Fibroblast of mammary gland (primary cell): ENCODE measurements around the gene TMEM9.

Source experiments
- DNase-seq: peaks from one replicate; pipeline ENCODE4 v3.0.0-alpha.2; 2010; ENCODE audit warnings: low read depth
- H3K4me3 ChIP-seq: 2 replicates; pipeline ENCODE4 v1.5.1; 2011; ENCODE audit warnings: low read depth, mild to moderate bottlenecking, low read length, moderate library complexity; ENCODE audit not compliant: control insufficient read depth
- CTCF ChIP-seq: conservative IDR thresholded peaks from 2 replicates; pipeline ENCODE4 v1.5.1; 2011; ENCODE audit warnings: low read depth, low read length, inconsistent platforms; ENCODE audit not compliant: control insufficient read depth, insufficient read depth

Gene TMEM9

GRCh38 chr1:201103666-201104065, 50.6 kb downstream of the TMEM9 start:
- no peak for DNase-seq
- H3K4me3 ChIP-seq = no peak overlapping the region
- no peak for TF ChIP-seq CTCF

GRCh38 chr1:201100169-201100930, 53.9 kb downstream of the TMEM9 start:
- TF ChIP-seq CTCF = no peak
- DNase-seq = no peak
- no peak overlapping the region for H3K4me3 ChIP-seq

GRCh38 chr1:201098992-201099677, 55.1 kb downstream of the TMEM9 start:
- TF ChIP-seq CTCF = no peak
- H3K4me3 ChIP-seq = no peak overlapping the region
- DNase-seq = no peak

GRCh38 chr1:201096977-201097856, 57.1 kb downstream of the TMEM9 start:
- no peak for TF ChIP-seq CTCF
- no peak overlapping the region for H3K4me3 ChIP-seq
- DNase-seq = no peak

- H3K4me3 ChIP-seq = no peak overlapping the region
- TF ChIP-seq CTCF = no peak
- no peak for DNase-seq
Measured at GRCh38 chr1:201096041-201096461, 58.2 kb downstream of the TMEM9 start.

GRCh38 chr1:201095581-201095980, 58.7 kb downstream of the TMEM9 start:
- H3K4me3 ChIP-seq = no peak overlapping the region
- no peak for TF ChIP-seq CTCF
- no peak for DNase-seq
